H1 (cell line): ENCODE data around the gene GSE1. TPM values are rescaled to one million over a fixed set of nuclear protein-coding genes. Genes with fewer than 3 reads are reported as not detected.
A peak's percentile ranks its signal among the peaks of the same experiment; 100 is the strongest.

ENCODE experiments used
- CTCF ChIA-PET: fragments of 300-600 bp; sonication (Branson Sonifier 250); formaldehyde crosslinking; loops from one replicate; lab custom pipeline; 2021; ENCODE audit not compliant: partially characterized antibody; lab: Charles Lee
- POLR2A ChIA-PET: fragments of 300-600 bp; sonication (Branson Sonifier 250); formaldehyde crosslinking; loops from one replicate; lab custom pipeline; 2021; ENCODE audit warnings: inconsistent platforms; ENCODE audit not compliant: partially characterized antibody; lab: Charles Lee
- DNase-seq, 2 experiments: peaks; one replicate each; pipeline versions ENCODE4 v3.0.0 to v3.0.0-alpha.2; 2010 to 2022; ENCODE audit warnings: low spot score in 2 of 2, low read depth in 1 of 2, mixed read lengths in 1 of 2
- FAIRE-seq: peaks from 2 replicates; lab custom pipeline; 2011; peaks lifted over from hg19 to GRCh38; lab: Jason Lieb, UNC
- H2AFZ ChIP-seq: 2 replicates; pipeline ENCODE4 v1.8.1; 2012; ENCODE audit warnings: low read length, inconsistent platforms
- H2AK5ac ChIP-seq: 2 replicates; pipeline ENCODE4 v1.6.1; 2013; ENCODE audit warnings: low read depth, low read length
- H2BK120ac ChIP-seq: replicated peaks from 2 replicates; pipeline ENCODE3; 2013; ENCODE audit warnings: low read depth, low read length, inconsistent platforms
- H2BK12ac ChIP-seq: 2 replicates; pipeline ENCODE4 v1.6.1; 2013; ENCODE audit warnings: low read depth, low read length
- H2BK15ac ChIP-seq: 2 replicates; pipeline ENCODE4 v1.6.1; 2013; ENCODE audit warnings: low read length
- H2BK20ac ChIP-seq: 2 replicates; pipeline ENCODE4 v1.6.1; 2013; ENCODE audit warnings: low read length
- H2BK5ac ChIP-seq: 2 replicates; pipeline ENCODE4 v1.6.1; 2013; ENCODE audit warnings: low read depth, low read length
- H3K14ac ChIP-seq: 2 replicates; pipeline ENCODE4 v1.6.1; 2013; ENCODE audit warnings: inconsistent platforms; ENCODE audit not compliant: insufficient read length
- H3K18ac ChIP-seq: 2 replicates; pipeline ENCODE4 v1.6.1; 2013; ENCODE audit warnings: low read length; ENCODE audit errors: extremely low read depth
- H3K23ac ChIP-seq: 2 replicates; pipeline ENCODE4 v1.6.1; 2013; ENCODE audit warnings: inconsistent platforms; ENCODE audit not compliant: insufficient read length
- H3K23me2 ChIP-seq: 2 replicates; pipeline ENCODE4 v1.6.1; 2013; ENCODE audit warnings: low read depth, low read length
- H3K27ac ChIP-seq: 2 replicates; pipeline ENCODE4 v1.6.1; 2011; ENCODE audit warnings: low read depth, low read length, inconsistent platforms
- H3K27me3 ChIP-seq, 4 experiments: replicated peaks in 1 of 4; 1 replicate in 1 of 4; 2 replicates in 3 of 4; pipeline versions ENCODE4 v1.6.1 to v1.8.1; 2011 to 2013; ENCODE audit warnings: low read length in 3 of 4, mild to moderate bottlenecking in 3 of 4, inconsistent platforms in 2 of 4, mixed read lengths in 2 of 4, moderate library complexity in 1 of 4; ENCODE audit not compliant: control insufficient read depth in 3 of 4, insufficient read depth in 3 of 4; ENCODE audit errors: extremely low read depth in 1 of 4
- H3K36me3 ChIP-seq, 4 experiments: 2 replicates each; pipeline versions ENCODE4 v1.6.1 to v1.8.1; 2011 to 2013; ENCODE audit warnings: mild to moderate bottlenecking in 4 of 4, low read length in 3 of 4, moderate library complexity in 2 of 4, control low read depth in 1 of 4, inconsistent platforms in 1 of 4; ENCODE audit not compliant: insufficient read depth in 4 of 4, control insufficient read depth in 2 of 4
- H3K4ac ChIP-seq: replicated peaks from 2 replicates; pipeline ENCODE3; 2013; ENCODE audit warnings: low read length, low read depth, mixed read lengths, inconsistent platforms; ENCODE audit not compliant: insufficient read length
- H3K4me1 ChIP-seq, 4 experiments: replicated peaks in 1 of 4; 1 replicate in 1 of 4; 2 replicates in 3 of 4; pipeline versions ENCODE4 v1.6.1 to v1.8.1; 2011 to 2013; ENCODE audit warnings: low read length in 3 of 4, inconsistent platforms in 2 of 4, mixed read lengths in 1 of 4; ENCODE audit not compliant: insufficient read depth in 4 of 4, control insufficient read depth in 3 of 4
- H3K4me2 ChIP-seq, 2 experiments: 2 replicates each; pipeline versions ENCODE4 v1.6.1 to v1.8.1; 2011 to 2013; ENCODE audit warnings: low read depth in 2 of 2, low read length in 2 of 2, control low read depth in 1 of 2, inconsistent platforms in 1 of 2, mild to moderate bottlenecking in 1 of 2; ENCODE audit not compliant: insufficient read depth in 1 of 2
- H3K4me3 ChIP-seq, 4 experiments: fragments of 200-600, 300-600 bp in 1 of 4; sonication (generic), shearing (Covaris generic), sonication (Bioruptor Twin) in 1 of 4; 2 replicates each; pipeline versions ENCODE4 v1.5.1 to v1.8.1; 2011 to 2016; ENCODE audit warnings: low read length in 4 of 4, low read depth in 3 of 4, control low read depth in 2 of 4, inconsistent platforms in 2 of 4, mild to moderate bottlenecking in 2 of 4, mixed read lengths in 1 of 4, moderate library complexity in 1 of 4; ENCODE audit not compliant: insufficient read depth in 2 of 4; ENCODE audit errors: extremely low read depth in 1 of 4
- H3K56ac ChIP-seq: replicated peaks from 2 replicates; pipeline ENCODE3; 2013; ENCODE audit warnings: low read depth, mild to moderate bottlenecking, mixed read lengths, low read length, inconsistent platforms; ENCODE audit not compliant: insufficient read length
- H3K79me1 ChIP-seq: 2 replicates; pipeline ENCODE4 v1.6.1; 2013; ENCODE audit warnings: low read depth, low read length, control low read depth
- H3K79me2 ChIP-seq, 2 experiments: 2 replicates each; pipeline versions ENCODE4 v1.6.1 to v1.8.1; 2012 to 2013; ENCODE audit warnings: low read length in 2 of 2, mild to moderate bottlenecking in 2 of 2, inconsistent platforms in 1 of 2; ENCODE audit not compliant: insufficient read depth in 2 of 2, control insufficient read depth in 1 of 2
- H3K9ac ChIP-seq, 4 experiments: replicated peaks in 1 of 4; 1 replicate in 1 of 4; 2 replicates in 3 of 4; pipeline versions ENCODE4 v1.6.1 to v1.8.1; 2011 to 2013; ENCODE audit warnings: low read depth in 3 of 4, low read length in 3 of 4, control low read depth in 2 of 4, mild to moderate bottlenecking in 2 of 4, moderate library complexity in 2 of 4, inconsistent platforms in 1 of 4; ENCODE audit errors: extremely low read depth in 1 of 4
- H3K9me3 ChIP-seq, 2 experiments: 2 replicates each; pipeline versions ENCODE4 v1.6.1 to v1.8.1; 2012 to 2013; ENCODE audit warnings: mild to moderate bottlenecking in 2 of 2, moderate library complexity in 2 of 2, control low read depth in 1 of 2, inconsistent platforms in 1 of 2, low read depth in 1 of 2, low read length in 1 of 2, mixed read lengths in 1 of 2; ENCODE audit not compliant: insufficient read depth in 2 of 2
- H4K20me1 ChIP-seq, 2 experiments: replicated peaks in 1 of 2; 2 replicates each; pipeline versions ENCODE3 to v1.8.1; 2011 to 2013; ENCODE audit warnings: inconsistent platforms in 2 of 2, low read length in 2 of 2, mild to moderate bottlenecking in 1 of 2; ENCODE audit not compliant: insufficient read depth in 2 of 2, control insufficient read depth in 1 of 2
- H4K5ac ChIP-seq: 2 replicates; pipeline ENCODE4 v1.6.1; 2013; ENCODE audit warnings: low read length, low read depth, mixed read lengths, inconsistent platforms; ENCODE audit not compliant: insufficient read length
- H4K8ac ChIP-seq: 2 replicates; pipeline ENCODE4 v1.8.0; 2013; ENCODE audit warnings: mild to moderate bottlenecking, moderate library complexity, low read length, inconsistent platforms; ENCODE audit not compliant: insufficient read depth; ENCODE audit errors: extremely low read depth
- H4K91ac ChIP-seq: replicated peaks from 2 replicates; pipeline ENCODE3; 2013; ENCODE audit warnings: low read length, mixed read lengths, inconsistent platforms; ENCODE audit not compliant: insufficient read length
- ASH2L ChIP-seq: fragments of 200-600, 300-600 bp; sonication (generic); IDR thresholded peaks from one replicate; pipeline ENCODE4 v1.7.1; 2017; ENCODE audit warnings: low read length
- GABPA ChIP-seq: IDR thresholded peaks from 2 replicates; pipeline ENCODE4 v1.6.1; 2011; ENCODE audit warnings: mild to moderate bottlenecking, low read length, moderate library complexity, borderline replicate concordance; ENCODE audit not compliant: insufficient read depth
- RBBP5 ChIP-seq: IDR thresholded peaks from 2 replicates; pipeline ENCODE4 v1.7.1; 2012; ENCODE audit warnings: low read depth, mild to moderate bottlenecking, inconsistent platforms, low read length, moderate library complexity, borderline replicate concordance
- SIN3A ChIP-seq, 2 experiments: IDR thresholded peaks in 1 of 2; conservative IDR thresholded peaks in 1 of 2; 2 replicates each; pipeline ENCODE4 v1.6.1; 2011 to 2012; ENCODE audit warnings: low read length in 2 of 2, improper control_type of control experiment in 1 of 2, low read depth in 1 of 2, mild to moderate bottlenecking in 1 of 2
- SIRT6 ChIP-seq: IDR thresholded peaks from one replicate; pipeline ENCODE4 v1.7.1; 2012; ENCODE audit warnings: low read length, inconsistent platforms
- WGBS, 2 experiments: shearing (Covaris generic) in 1 of 2; methylation state at CpG; one replicate each; pipeline versions ENCODE4 v1.1.6 to v1.1.7; 2013 to 2015; ENCODE audit warnings: low lambda C conversion rate in 2 of 2, mixed read lengths in 2 of 2, inconsistent platforms in 1 of 2, low coverage in 1 of 2, missing lambda C conversion rate in 1 of 2; ENCODE audit not compliant: insufficient replicate concordance in 2 of 2, insufficient coverage in 1 of 2, insufficient read length in 1 of 2; ENCODE audit errors: extremely low coverage in 1 of 2, missing lambda C conversion rate in 1 of 2; 5-methylcytosine and 5-hydroxymethylcytosine counted together
- polyA plus RNA-seq, 7 experiments: library from polyadenylated mRNA; depleted of rRNA in 3 of 7; stranded (reverse) in 5 of 7; unstranded in 2 of 7; fragments of >200 nt in 5 of 7; fragments of 200-250 nt in 2 of 7; gene quantifications; 1 replicate in 5 of 7; 2 replicates in 1 of 7; 4 replicates in 1 of 7; pipeline versions ENCODE4 v1.2.1 to v1.2.3, GENCODE V29; 2011 to 2013; ENCODE audit warnings: missing spikeins in 2 of 7, mixed read lengths in 2 of 7
- total RNA-seq: library from RNA; stranded (reverse); fragmentation: NEBNext Ultra II Directional; extraction: Animal tissue kit (Norgen Biotek cat#: 25700); gene quantifications from 2 replicates; pipeline ENCODE4 v1.2.1, GENCODE V29; 2021
- TF ChIP-seq, protein P1 (sequence below): IDR thresholded peaks from 2 replicates; pipeline ENCODE4 v1.6.1; 2012; ENCODE audit warnings: inconsistent platforms
- TF ChIP-seq, protein P2 (sequence below): IDR thresholded peaks from 2 replicates; pipeline ENCODE4 v1.6.1; 2012; ENCODE audit warnings: inconsistent platforms

GSE1 gene
- total and polyA plus RNA-seq, 2 of the 8 experiments (the other 6 are each of a cell fraction or from before 2014, with no cell fraction given), result 26.0 to 65.6 TPM

DNA sequence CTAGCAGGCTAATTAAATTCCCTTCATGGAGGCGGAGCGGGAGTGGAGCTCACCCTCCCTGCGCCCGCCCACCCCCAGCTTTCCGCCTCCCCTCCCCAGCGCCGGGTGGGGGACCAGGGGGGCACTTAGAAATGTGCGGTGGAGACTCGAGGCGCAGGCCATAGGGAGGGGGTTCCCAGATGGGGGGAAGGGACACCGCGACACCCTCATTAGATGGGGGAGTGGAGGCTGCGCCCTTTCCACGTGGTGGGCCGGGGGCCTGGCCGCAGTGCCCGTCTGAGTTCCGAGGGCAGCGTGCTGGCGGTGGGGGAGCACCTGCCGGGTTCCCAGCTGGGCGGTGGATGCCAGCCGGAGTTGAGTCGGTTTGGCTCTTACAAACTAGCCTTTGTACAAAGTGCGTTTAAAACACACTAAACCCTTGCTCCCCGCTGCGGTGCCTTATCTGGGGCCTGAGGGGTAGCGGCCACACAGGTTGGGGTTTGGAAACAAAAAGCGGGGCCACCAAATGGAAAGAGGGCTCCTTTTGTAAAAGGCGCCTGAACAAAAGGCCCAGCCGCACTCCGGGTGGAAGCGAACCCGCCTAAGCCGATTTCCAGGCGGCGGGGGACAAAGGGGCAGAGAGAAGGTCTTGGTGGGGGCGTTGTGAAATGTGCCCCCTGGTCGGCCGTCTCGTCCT, 1.4 kb downstream of the GSE1 start:
- Histone ChIP-seq H2BK20ac (no peak overlapping the region), H3K4me3 (peak overlapping the region; percentile 58 to 92 (median 70)), H4K91ac (peak overlapping the region; percentile 91), H3K18ac (peak overlapping the region; percentile 85), H2AFZ (no peak overlapping the region), H2BK15ac (no peak overlapping the region), H2BK12ac (peak overlapping the region; percentile 84; the same call in 1 of the 2 replicates), H2AK5ac (no peak overlapping the region), H3K4ac (peak overlapping the region; percentile 93), H4K5ac (peak overlapping the region; percentile 42), H3K36me3 (peaks cover 0 to 5% (median 0%) of the 10 kb centered on the region in 4 experiments; a peak in 2 of 8 replicates), H3K4me1 (peaks cover 4 to 46% (median 30%) of the 10 kb centered on the region in 4 experiments), H3K14ac (no peak overlapping the region), H3K4me2 (peak overlapping the region; percentile 83 to 88), H3K9ac (peak overlapping the region in 3 of 4 experiments; percentile 1 to 60 (median 58); a peak in 5 of 7 replicates), H3K23ac (no peak overlapping the region), H3K79me1 (peaks cover 13% of the 10 kb centered on the region), H3K9me3 (no peaks in the 10 kb centered on the region), H3K27me3 (0 out of 7 replicates have a peak, but pooled peaks cover 0 to under 1% (median 0%) of the 10 kb centered on the region in 4 experiments), H4K8ac (peak overlapping the region; percentile 94), H3K79me2 (peaks cover 36 to 52% of the 10 kb centered on the region in 2 experiments), H3K23me2 (peaks cover 10% of the 10 kb centered on the region), H4K20me1 (peaks cover 38 to 39% of the 10 kb centered on the region in 2 experiments), H2BK120ac (peak overlapping the region; percentile 69), H2BK5ac (peak overlapping the region; percentile 82; the same call in 1 of the 2 replicates), H3K56ac (peak overlapping the region; percentile 47), H3K27ac (no peak overlapping the region)
- ChIA-PET CTCF (interaction anchor here (1.0 to 6.7 kb wide), 15 partner anchors 12 to 245 kb away, joined by 4 to 93 read pairs (median 16); no protein-coding TSS in a partner anchor), POLR2A (interaction anchor here (0.7 to 5.6 kb wide), 7 partner anchors 11 to 221 kb away, joined by 3 to 29 read pairs (median 4); no protein-coding TSS in a partner anchor)
- DNase-seq, result no peak
- TF ChIP-seq SIN3A (conservative IDR thresholded peaks at IDR 0.05 in 1 of 2, IDR thresholded peaks at IDR 0.05 in 1 of 2; ENCODE audit: low read depth in 1 of 2, low read length in 2 of 2), result no peak
- no peak for TF ChIP-seq SIRT6
- no peak for TF ChIP-seq GABPA
- peak; percentile 19; the same call in 1 of the 2 replicates for TF ChIP-seq RBBP5
- TF ChIP-seq, protein P1, sequence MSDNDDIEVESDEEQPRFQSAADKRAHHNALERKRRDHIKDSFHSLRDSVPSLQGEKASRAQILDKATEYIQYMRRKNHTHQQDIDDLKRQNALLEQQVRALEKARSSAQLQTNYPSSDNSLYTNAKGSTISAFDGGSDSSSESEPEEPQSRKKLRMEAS, result peak; percentile 89
- TF ChIP-seq, protein P2, sequence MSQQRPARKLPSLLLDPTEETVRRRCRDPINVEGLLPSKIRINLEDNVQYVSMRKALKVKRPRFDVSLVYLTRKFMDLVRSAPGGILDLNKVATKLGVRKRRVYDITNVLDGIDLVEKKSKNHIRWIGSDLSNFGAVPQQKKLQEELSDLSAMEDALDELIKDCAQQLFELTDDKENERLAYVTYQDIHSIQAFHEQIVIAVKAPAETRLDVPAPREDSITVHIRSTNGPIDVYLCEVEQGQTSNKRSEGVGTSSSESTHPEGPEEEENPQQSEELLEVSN, result 0 out of 2 replicates have a peak, but pooled peaks have one; percentile 22
- TF ChIP-seq ASH2L, result peak; percentile 45
- FAIRE-seq, result no peak
- WGBS, 2 experiments, result 1% methylated on average over 30 of the region's 41 CpGs; no CpG with 5 or more reads in 1 of the 2 experiments
